HFF-Myc (cell line): ENCODE measurements around the gene ANKRD16.
"Not testable (repeated sequence)": the region's sequence is repeated elsewhere in the genome, so short reads cannot be mapped to it uniquely, and the experiment has no call there.

Experiments used
- DNase-seq: peaks from one replicate; pipeline ENCODE4 v3.0.0-alpha.2; 2011; ENCODE audit warnings: low read depth; ENCODE audit errors: extremely low read depth
- H3K4me3 ChIP-seq: replicated peaks from 2 replicates; pipeline ENCODE4 v1.5.1; 2011; ENCODE audit warnings: low read depth, mild to moderate bottlenecking, control low read depth, low read length
- CTCF ChIP-seq: IDR thresholded peaks from 2 replicates; pipeline ENCODE4 v1.5.1; 2012; ENCODE audit warnings: mild to moderate bottlenecking, low read depth, low read length, control low read depth; ENCODE audit errors: missing control alignments

Gene ANKRD16

GRCh38 chr10:5830629-5831445 is 58.9 kb downstream of the ANKRD16 start:
- no peak for DNase-seq
- no peak for TF ChIP-seq CTCF
- no peak overlapping the region for H3K4me3 ChIP-seq

GRCh38 chr10:5829267-5829666 is 60.4 kb downstream of the ANKRD16 start:
- no peak for DNase-seq
- no peak for TF ChIP-seq CTCF
- no peak overlapping the region for H3K4me3 ChIP-seq

- DNase-seq, result no peak
- no peak for TF ChIP-seq CTCF
- no peak overlapping the region for H3K4me3 ChIP-seq
Measured at GRCh38 chr10:5828725-5829124, 61.0 kb downstream of the ANKRD16 start.

- no peak for TF ChIP-seq CTCF
- no peak for DNase-seq
- H3K4me3 ChIP-seq, result no peak overlapping the region
Measured at GRCh38 chr10:5827841-5828240, 61.9 kb downstream of the ANKRD16 start.

GRCh38 chr10:5826511-5826910 is 63.2 kb downstream of the ANKRD16 start:
- not testable (repeated sequence) for DNase-seq

GRCh38 chr10:5818894-5819293 is 70.8 kb downstream of the ANKRD16 start:
- no peak for TF ChIP-seq CTCF
- H3K4me3 ChIP-seq, result no peak overlapping the region
- no peak for DNase-seq

More at GRCh38 chr10:5826511-5826910, 63.2 kb downstream of the ANKRD16 start:
- not testable (repeated sequence) for H3K4me3 ChIP-seq

- TF ChIP-seq CTCF, result no peak
- H3K4me3 ChIP-seq, result no peak overlapping the region
Measured at GRCh38 chr10:5818048-5818331, 71.7 kb downstream of the ANKRD16 start.

More at GRCh38 chr10:5818048-5818331, 71.7 kb downstream of the ANKRD16 start:
- no peak for DNase-seq
